OCI-LY7 (cell line): ENCODE data around the gene BTBD2.

ENCODE experiments used
- EZH2phosphoT487 ChIP-seq: fragments of 200-600 bp; sonication (generic); IDR thresholded peaks from 2 replicates; pipeline ENCODE4 v1.6.1; 2018; ENCODE audit warnings: low read depth, borderline replicate concordance, mild to moderate bottlenecking, mixed run types, antibody characterized with exemption, low read length, moderate library complexity, mixed read lengths
- TF ChIP-seq, protein P1 (sequence below): fragments of 200-600 bp; sonication (generic); conservative IDR thresholded peaks from 2 replicates; pipeline ENCODE4 v1.5.1; 2014; ENCODE audit warnings: mild to moderate bottlenecking, antibody characterized with exemption, low read length, moderate library complexity, mixed read lengths

DNA sequence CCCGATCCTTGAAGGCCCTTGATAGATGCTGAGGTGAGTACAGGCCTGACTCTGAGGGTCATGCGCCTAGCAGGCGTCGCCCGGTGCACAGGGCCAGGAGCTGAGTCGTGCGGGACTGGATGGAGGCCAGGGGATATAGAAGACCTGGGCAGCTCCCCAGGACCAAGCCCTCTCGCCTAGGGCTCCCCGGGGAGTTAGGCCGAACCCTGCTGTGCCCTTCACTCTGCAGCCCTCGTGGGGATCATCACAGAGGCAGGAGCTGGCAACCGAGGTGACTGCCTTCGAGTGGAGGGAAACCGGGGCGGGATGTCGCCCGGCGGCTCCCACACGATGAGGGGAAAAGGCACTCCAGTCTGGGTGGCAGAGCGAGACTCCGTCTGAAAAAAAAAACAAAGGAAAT lies 62.9 kb downstream of the BTBD2 start:
- TF ChIP-seq, protein P1, sequence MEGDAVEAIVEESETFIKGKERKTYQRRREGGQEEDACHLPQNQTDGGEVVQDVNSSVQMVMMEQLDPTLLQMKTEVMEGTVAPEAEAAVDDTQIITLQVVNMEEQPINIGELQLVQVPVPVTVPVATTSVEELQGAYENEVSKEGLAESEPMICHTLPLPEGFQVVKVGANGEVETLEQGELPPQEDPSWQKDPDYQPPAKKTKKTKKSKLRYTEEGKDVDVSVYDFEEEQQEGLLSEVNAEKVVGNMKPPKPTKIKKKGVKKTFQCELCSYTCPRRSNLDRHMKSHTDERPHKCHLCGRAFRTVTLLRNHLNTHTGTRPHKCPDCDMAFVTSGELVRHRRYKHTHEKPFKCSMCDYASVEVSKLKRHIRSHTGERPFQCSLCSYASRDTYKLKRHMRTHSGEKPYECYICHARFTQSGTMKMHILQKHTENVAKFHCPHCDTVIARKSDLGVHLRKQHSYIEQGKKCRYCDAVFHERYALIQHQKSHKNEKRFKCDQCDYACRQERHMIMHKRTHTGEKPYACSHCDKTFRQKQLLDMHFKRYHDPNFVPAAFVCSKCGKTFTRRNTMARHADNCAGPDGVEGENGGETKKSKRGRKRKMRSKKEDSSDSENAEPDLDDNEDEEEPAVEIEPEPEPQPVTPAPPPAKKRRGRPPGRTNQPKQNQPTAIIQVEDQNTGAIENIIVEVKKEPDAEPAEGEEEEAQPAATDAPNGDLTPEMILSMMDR: no peak
- no peak for TF ChIP-seq EZH2phosphoT487
